Measurements from ENCODE around the gene ALDH2. TPM values are rescaled to one million over a fixed set of nuclear protein-coding genes. Genes with fewer than 3 reads are reported as not detected.

The ALDH2 gene
- total RNA-seq, 4 donors from 2014 or later, result 151 to 179 (median 157) TPM

- TF ChIP-seq, protein P1, sequence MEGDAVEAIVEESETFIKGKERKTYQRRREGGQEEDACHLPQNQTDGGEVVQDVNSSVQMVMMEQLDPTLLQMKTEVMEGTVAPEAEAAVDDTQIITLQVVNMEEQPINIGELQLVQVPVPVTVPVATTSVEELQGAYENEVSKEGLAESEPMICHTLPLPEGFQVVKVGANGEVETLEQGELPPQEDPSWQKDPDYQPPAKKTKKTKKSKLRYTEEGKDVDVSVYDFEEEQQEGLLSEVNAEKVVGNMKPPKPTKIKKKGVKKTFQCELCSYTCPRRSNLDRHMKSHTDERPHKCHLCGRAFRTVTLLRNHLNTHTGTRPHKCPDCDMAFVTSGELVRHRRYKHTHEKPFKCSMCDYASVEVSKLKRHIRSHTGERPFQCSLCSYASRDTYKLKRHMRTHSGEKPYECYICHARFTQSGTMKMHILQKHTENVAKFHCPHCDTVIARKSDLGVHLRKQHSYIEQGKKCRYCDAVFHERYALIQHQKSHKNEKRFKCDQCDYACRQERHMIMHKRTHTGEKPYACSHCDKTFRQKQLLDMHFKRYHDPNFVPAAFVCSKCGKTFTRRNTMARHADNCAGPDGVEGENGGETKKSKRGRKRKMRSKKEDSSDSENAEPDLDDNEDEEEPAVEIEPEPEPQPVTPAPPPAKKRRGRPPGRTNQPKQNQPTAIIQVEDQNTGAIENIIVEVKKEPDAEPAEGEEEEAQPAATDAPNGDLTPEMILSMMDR (IDR thresholded peaks at IDR 0.05), result no peak
- TF ChIP-seq POLR2A (IDR thresholded peaks at IDR 0.05), result no peak
- H3K4me3 ChIP-seq (ENCODE audit: low read depth, poor library complexity, severe bottlenecking), result no peak overlapping the region
- WGBS, 2 donors, result 65 to 69% methylated on average over 2 of the region's 2 CpGs
- intact Hi-C loops (cut with DNase I; ENCODE audit: low total_unique reads), result no loop called here
- no peak for DNase-seq (ENCODE audit: low spot score in 2 of 2)
These were observed 79.3 kb downstream of the ALDH2 start for GRCh38 chr12:111846016-111846415.

GRCh38 chr12:111850526-111850925, 83.8 kb downstream of the ALDH2 start:
- intact Hi-C loops (cut with DNase I; ENCODE audit: low total_unique reads), result no loop called here
- 93 to 94% methylated on average over 2 of the region's 2 CpGs for WGBS, 2 donors
- no peak overlapping the region for H3K4me3 ChIP-seq (ENCODE audit: low read depth, poor library complexity, severe bottlenecking)
- no peak for DNase-seq (ENCODE audit: low spot score in 2 of 2)
- TF ChIP-seq, protein P1 (IDR thresholded peaks at IDR 0.05), result no peak
- no peak for TF ChIP-seq POLR2A (IDR thresholded peaks at IDR 0.05)

DNA sequence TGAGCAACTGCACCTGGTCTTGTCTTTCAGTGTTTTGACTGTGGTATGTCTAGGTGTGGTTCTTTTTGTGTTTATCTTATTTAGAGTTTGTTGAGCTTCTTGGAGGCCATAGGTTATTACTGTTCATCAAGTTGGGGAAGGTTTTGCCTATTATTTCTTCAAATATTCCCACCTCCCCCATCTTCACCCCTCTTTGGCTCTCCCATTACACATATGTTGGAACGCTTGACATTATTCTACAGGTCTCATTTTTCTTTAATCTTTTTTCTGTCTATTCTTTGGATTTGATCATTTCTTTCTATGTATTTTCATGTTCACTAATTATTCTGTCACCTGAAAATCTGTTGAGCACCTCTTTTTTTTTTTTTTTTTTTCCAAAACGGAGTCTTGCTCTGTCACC, 91.5 kb downstream of the ALDH2 start:
- TF ChIP-seq POLR2A (IDR thresholded peaks at IDR 0.05), result no peak
- TF ChIP-seq, protein P1 (IDR thresholded peaks at IDR 0.05), result no peak
- intact Hi-C loops (cut with DNase I; ENCODE audit: low total_unique reads), result no loop called here
- H3K4me3 ChIP-seq (ENCODE audit: low read depth, poor library complexity, severe bottlenecking), result no peak overlapping the region
- 98 to 99% methylated on average over 2 of the region's 2 CpGs for WGBS, 2 donors
- no peak for DNase-seq (ENCODE audit: low spot score in 2 of 2)

DNA sequence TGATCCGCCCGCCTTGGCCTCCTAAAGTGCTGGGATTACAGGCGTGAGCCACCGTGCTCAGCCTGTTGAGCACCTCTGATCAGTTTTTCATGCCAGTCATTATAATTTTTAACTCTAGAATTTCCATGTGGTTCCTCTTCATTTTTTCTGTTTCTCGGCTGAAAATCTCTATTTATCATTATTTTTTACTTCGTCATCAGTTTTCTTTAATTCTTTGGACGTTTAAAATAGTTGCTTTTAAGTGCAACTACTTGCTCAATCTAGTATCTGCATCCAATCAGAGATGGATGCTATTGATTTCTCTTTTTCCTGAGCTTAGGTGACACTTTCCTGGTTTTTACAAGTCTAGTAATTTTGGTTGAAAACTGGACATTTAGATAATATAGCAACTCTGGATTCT, 92.0 kb downstream of the ALDH2 start:
- no peak for TF ChIP-seq POLR2A (IDR thresholded peaks at IDR 0.05)
- TF ChIP-seq, protein P1 (IDR thresholded peaks at IDR 0.05), result no peak
- H3K4me3 ChIP-seq (ENCODE audit: low read depth, poor library complexity, severe bottlenecking), result no peak overlapping the region
- intact Hi-C loops (cut with DNase I; ENCODE audit: low total_unique reads), result no loop called here
- DNase-seq (ENCODE audit: low spot score in 2 of 2), result no peak
- WGBS, 2 donors, result 89 to 94% methylated on average over 7 of the region's 7 CpGs

DNA sequence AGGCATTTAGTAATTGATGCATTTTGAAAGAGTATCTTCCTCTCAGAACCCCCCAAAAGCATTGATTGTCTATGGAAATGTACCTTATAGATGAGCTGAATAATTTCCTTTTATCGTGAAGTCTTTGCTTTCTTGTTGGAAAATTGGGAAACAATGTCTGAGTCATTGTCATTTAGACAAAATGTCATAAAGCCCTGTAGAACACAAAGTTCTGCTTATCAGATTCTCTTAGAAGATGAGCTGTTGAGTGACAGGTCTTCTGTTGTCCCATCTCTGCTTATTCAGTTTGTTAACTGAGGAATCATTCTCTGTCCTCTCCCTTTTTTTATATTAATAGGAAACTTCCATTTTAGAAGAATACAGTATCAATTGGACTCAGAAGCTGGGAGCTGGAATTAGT, 98.2 kb downstream of the ALDH2 start:
- TF ChIP-seq, protein P1 (IDR thresholded peaks at IDR 0.05), result no peak
- TF ChIP-seq POLR2A (IDR thresholded peaks at IDR 0.05), result no peak
- no peak for DNase-seq (ENCODE audit: low spot score in 2 of 2)
- H3K4me3 ChIP-seq (ENCODE audit: low read depth, poor library complexity, severe bottlenecking), result no peak overlapping the region
- 80 to 97% methylated on average over 1 of the region's 1 CpG for WGBS, 2 donors
- intact Hi-C loops (cut with DNase I; ENCODE audit: low total_unique reads), result no loop called here

Small RNA genes within 50 kb of the gene (microRNA-seq; reads per million reads assigned to microRNA genes)
- 1.1 to 2.0 reads per million in 2 donors for gene MIR6761 (ENCODE audit: borderline number of aligned reads in 1 of 2, borderline replicate concordance in 2 of 2)

Other genes with a start within 250 kb of the ALDH2 start
- 10 to 100 TPM; 20.3 to 42.9 (median 25.9) TPM for gene ATXN2, start 167.6 kb upstream of the ALDH2 start, total RNA-seq
- 10 to 100 TPM; 18.0 to 25.2 (median 22.0) TPM for gene BRAP, start 81.0 kb upstream of the ALDH2 start, total RNA-seq
- gene ACAD10, start 80.9 kb upstream of the ALDH2 start, total RNA-seq, result 10 to 100 TPM; 23.1 to 40.5 (median 24.3) TPM
- 10 to 100 TPM; 34.8 to 60.5 (median 49.5) TPM for gene MAPKAPK5, start 75.3 kb downstream of the ALDH2 start, total RNA-seq
- gene TMEM116, start 246.2 kb downstream of the ALDH2 start, total RNA-seq, result 10 to 100 TPM in 3 of 4 donors, 1 to 10 TPM in 1; 8.1 to 19.9 (median 13.7) TPM
- 10 to 100 TPM; 72.7 to 88.7 (median 82.8) TPM for gene ERP29, start 246.5 kb downstream of the ALDH2 start, total RNA-seq